HepG2 (cell line): Measurements from ENCODE around the gene VARS1. TPM values are rescaled to one million over a fixed set of nuclear protein-coding genes. Genes with fewer than 3 reads are reported as not detected.

Experiments used
- ATF2 ChIP-seq: sonication (generic); formaldehyde crosslinking; IDR thresholded peaks from 2 replicates; pipeline ENCODE4 v1.4.0; 2020; ENCODE audit warnings: missing genetic modification reagents
- CREB1 ChIP-seq, 2 experiments: fragments of 450-650 bp in 1 of 2; IDR thresholded peaks; 2 replicates each; pipeline ENCODE4 v1.6.1; 2016 to 2017; ENCODE audit warnings: control low read depth in 1 of 2, mild to moderate bottlenecking in 1 of 2, missing compliant biosample characterization in 1 of 2, missing genetic modification characterization in 1 of 2
- EED ChIP-seq: sonication (generic); formaldehyde crosslinking; IDR thresholded peaks from 2 replicates; pipeline ENCODE4 v1.5.0; 2020; ENCODE audit warnings: mild to moderate bottlenecking, missing genetic modification reagents
- ERF ChIP-seq: IDR thresholded peaks from 2 replicates; pipeline ENCODE4 v1.6.1; 2018; ENCODE audit warnings: missing biosample characterization, missing genetic modification reagents
- FOXC1 ChIP-seq: sonication (generic); formaldehyde crosslinking; IDR thresholded peaks from 2 replicates; pipeline ENCODE4 v1.8.0; 2022; ENCODE audit warnings: mild to moderate bottlenecking, missing genetic modification reagents, borderline replicate concordance
- MAFG ChIP-seq: sonication (generic); formaldehyde crosslinking; IDR thresholded peaks from 2 replicates; pipeline ENCODE4 v1.5.1; 2020; ENCODE audit warnings: mild to moderate bottlenecking, missing genetic modification reagents
- MAX ChIP-seq: IDR thresholded peaks from 2 replicates; pipeline ENCODE4 v1.6.1; 2012; ENCODE audit warnings: inconsistent platforms
- REL ChIP-seq: sonication (generic); formaldehyde crosslinking; conservative IDR thresholded peaks from 2 replicates; pipeline ENCODE4 v1.8.0; 2022; ENCODE audit warnings: mild to moderate bottlenecking, missing genetic modification reagents, moderate library complexity
- TARDBP ChIP-seq: sonication (generic); formaldehyde crosslinking; IDR thresholded peaks from 2 replicates; pipeline ENCODE4 v1.8.0; 2022; ENCODE audit warnings: mild to moderate bottlenecking, missing genetic modification reagents
- TGIF2 ChIP-seq: IDR thresholded peaks from 2 replicates; pipeline ENCODE4 v1.6.1; 2016; ENCODE audit warnings: control low read depth, missing compliant biosample characterization
- THAP11 ChIP-seq: IDR thresholded peaks from 2 replicates; pipeline ENCODE4 v1.6.1; 2016; ENCODE audit warnings: missing biosample characterization, missing genetic modification reagents
- ZNF232 ChIP-seq: sonication (generic); formaldehyde crosslinking; IDR thresholded peaks from 2 replicates; pipeline ENCODE4 v1.4.0; 2020; ENCODE audit warnings: missing genetic modification reagents, borderline replicate concordance
- ZNF362 ChIP-seq: sonication (generic); formaldehyde crosslinking; IDR thresholded peaks from 2 replicates; pipeline ENCODE4 v1.4.0; 2020; ENCODE audit warnings: missing genetic modification reagents, mild to moderate bottlenecking, borderline replicate concordance
- ZNF652 ChIP-seq: IDR thresholded peaks from 2 replicates; pipeline ENCODE4 v1.6.1; 2016; ENCODE audit warnings: low read depth, borderline replicate concordance
- ZNF687 ChIP-seq: sonication (generic); formaldehyde crosslinking; IDR thresholded peaks from 2 replicates; pipeline ENCODE4 v1.5.1; 2020; ENCODE audit warnings: mild to moderate bottlenecking, missing genetic modification reagents, moderate library complexity
- ZNF749 ChIP-seq: sonication (generic); formaldehyde crosslinking; IDR thresholded peaks from 2 replicates; pipeline ENCODE4 v1.8.0; 2022; ENCODE audit warnings: mild to moderate bottlenecking, missing genetic modification reagents, moderate library complexity, borderline replicate concordance
- ZNF761 ChIP-seq: sonication (generic); formaldehyde crosslinking; conservative IDR thresholded peaks from 2 replicates; pipeline ENCODE4 v1.4.0; 2020; ENCODE audit warnings: mild to moderate bottlenecking, missing genetic modification reagents
- ZNF772 ChIP-seq: sonication (generic); formaldehyde crosslinking; IDR thresholded peaks from 2 replicates; pipeline ENCODE4 v1.5.0; 2020; ENCODE audit warnings: mild to moderate bottlenecking, missing genetic modification reagents
- ZNF816 ChIP-seq: sonication (generic); formaldehyde crosslinking; IDR thresholded peaks from 2 replicates; pipeline ENCODE4 v1.8.0; 2022; ENCODE audit warnings: missing genetic modification reagents, mild to moderate bottlenecking, borderline replicate concordance
- ZNF841 ChIP-seq: sonication (generic); formaldehyde crosslinking; IDR thresholded peaks from 2 replicates; pipeline ENCODE4 v1.8.1; 2023; ENCODE audit warnings: missing genetic modification reagents, borderline replicate concordance
- polyA plus RNA-seq, 8 experiments: library from polyadenylated mRNA; depleted of rRNA in 3 of 8; stranded (reverse) in 7 of 8; unstranded in 1 of 8; fragments of >200 nt; fragmentation: Illumina TruSeq in 4 of 8; extraction: Trizol in 4 of 8; gene quantifications; 2 replicates each; pipeline versions ENCODE4 v1.2.1 to v1.2.3, GENCODE V29; 2011 to 2016; ENCODE audit warnings: low read depth in 4 of 8, missing spikeins in 1 of 8, mixed read lengths in 1 of 8; ENCODE audit not compliant: insufficient read depth in 1 of 8
- total RNA-seq, 5 experiments: library from RNA; depleted of rRNA; stranded (reverse); fragments of >200 nt; fragmentation: Illumina TruSeq; extraction: Trizol; gene quantifications; 2 replicates each; pipeline ENCODE4 v1.2.3, GENCODE V29; 2016; ENCODE audit warnings: low read depth in 1 of 5

The VARS1 gene
- total and polyA plus RNA-seq, 2 of the 13 experiments (the other 11 are each of a cell fraction or from before 2014, with no cell fraction given) = 14.7 to 56.1 TPM

- no peak for TF ChIP-seq ZNF362 (CRISPR knock-in tag)
- peak; percentile 67 for TF ChIP-seq ZNF687 (CRISPR knock-in tag)
- TF ChIP-seq ZNF841 = no peak
- peak; percentile 55; the same call in 1 of the 2 replicates for TF ChIP-seq THAP11 (CRISPR knock-in tag)
- peak; percentile 76; the same call in 1 of the 2 replicates for TF ChIP-seq REL (CRISPR knock-in tag)
- TF ChIP-seq EED (CRISPR knock-in tag) = 0 out of 2 replicates have a peak, but pooled peaks have one; percentile 39
- peak; percentile 87; the same call in 1 of the 2 replicates for TF ChIP-seq ZNF772 (CRISPR knock-in tag)
- TF ChIP-seq FOXC1 = peak; percentile 37; the same call in 1 of the 2 replicates
- peak; percentile 19; the same call in 1 of the 2 replicates for TF ChIP-seq ZNF749 (CRISPR knock-in tag)
- TF ChIP-seq MAX = peak; percentile 65; the same call in 1 of the 2 replicates
- TF ChIP-seq ATF2 = no peak
- peak; percentile 61; the same call in 1 of the 2 replicates for TF ChIP-seq TARDBP (CRISPR knock-in tag)
- TF ChIP-seq ERF = no peak; the same call in 1 of the 2 replicates
- no peak for TF ChIP-seq ZNF761 (CRISPR knock-in tag)
- 0 out of 2 replicates have a peak, but pooled peaks have one; percentile 12 for TF ChIP-seq CREB1 (IDR thresholded peaks at IDR 0.05)
- TF ChIP-seq CREB1 (CRISPR knock-in tag; IDR thresholded peaks at IDR 0.05) = no peak; the same call in 1 of the 2 replicates
- peak; percentile 75; the same call in 1 of the 2 replicates for TF ChIP-seq ZNF232
- peak; percentile 79 for TF ChIP-seq TGIF2
- no peak for TF ChIP-seq MAFG
- TF ChIP-seq ZNF816 (CRISPR knock-in tag) = 0 out of 2 replicates have a peak, but pooled peaks have one; percentile 65
- TF ChIP-seq ZNF652 (CRISPR knock-in tag) = peak; percentile 24; the same call in 1 of the 2 replicates
Observed at GRCh38 chr6:31815025-31815838, 19.7 kb upstream of the VARS1 start, which contains the start of the genes HSPA1A and HSPA1L (continued).
